Superior temporal gyrus (tissue), 1 donor: Measurements from ENCODE around the gene DNAH17.

Experiments used
- DNase-seq: peaks from one replicate; pipeline ENCODE4 v3.0.0-alpha.2; 2016; ENCODE audit errors: extremely low spot score

DNAH17 gene

GRCh38 chr17:78454346-78454745, 122.8 kb downstream of the DNAH17 start:
- DNase-seq = no peak

- no peak for DNase-seq
Observed at GRCh38 chr17:78451753-78452152, 125.4 kb downstream of the DNAH17 start.

GRCh38 chr17:78450696-78451345, 126.4 kb downstream of the DNAH17 start:
- DNase-seq = no peak

- DNase-seq = no peak
Observed at GRCh38 chr17:78449983-78450595, 127.1 kb downstream of the DNAH17 start.

- DNase-seq = no peak
Observed at GRCh38 chr17:78448356-78448993, 128.7 kb downstream of the DNAH17 start.

GRCh38 chr17:78446833-78447232, 130.4 kb downstream of the DNAH17 start:
- DNase-seq = no peak

- no peak for DNase-seq
Observed at GRCh38 chr17:78444392-78444791, 132.8 kb downstream of the DNAH17 start.

- no peak for DNase-seq
Observed at GRCh38 chr17:78442648-78443218, 134.5 kb downstream of the DNAH17 start.

- DNase-seq = no peak
Observed at GRCh38 chr17:78441271-78441971, 135.8 kb downstream of the DNAH17 start.

- DNase-seq = no peak
Observed at GRCh38 chr17:78438694-78439325, 138.4 kb downstream of the DNAH17 start.

GRCh38 chr17:78438271-78438691, 138.9 kb downstream of the DNAH17 start:
- DNase-seq = no peak

GRCh38 chr17:78437508-78438169, 139.6 kb downstream of the DNAH17 start:
- no peak for DNase-seq

GRCh38 chr17:78435330-78436005, 141.7 kb downstream of the DNAH17 start:
- DNase-seq = no peak

GRCh38 chr17:78434455-78435329, 142.5 kb downstream of the DNAH17 start:
- DNase-seq = no peak

GRCh38 chr17:78433780-78434335, 143.3 kb downstream of the DNAH17 start:
- DNase-seq = no peak

- DNase-seq = no peak
Observed at GRCh38 chr17:78433013-78433727, 144.0 kb downstream of the DNAH17 start.

GRCh38 chr17:78432226-78433012, 144.8 kb downstream of the DNAH17 start:
- peak; percentile 88 for DNase-seq

GRCh38 chr17:78431692-78431958, 145.6 kb downstream of the DNAH17 start:
- no peak for DNase-seq
